Brain microvascular endothelial cell (primary cell): ENCODE data around the gene ABCB10.
A peak's percentile ranks its signal among the peaks of the same experiment; 100 is the strongest.

Experiments used
- DNase-seq: peaks from one replicate; pipeline ENCODE4 v3.0.0-alpha.2; 2020
- H3K27ac ChIP-seq: fragments of 250-450 bp; sonication (Bioruptor Pico); 2 replicates; pipeline ENCODE4 v1.5.1; 2020; ENCODE audit warnings: mild to moderate bottlenecking, moderate library complexity
- H3K27me3 ChIP-seq: fragments of 250-450 bp; sonication (Bioruptor Pico); replicated peaks from 2 replicates; pipeline ENCODE4 v1.5.1; 2020; ENCODE audit warnings: mild to moderate bottlenecking
- H3K36me3 ChIP-seq: fragments of 250-450 bp; sonication (Bioruptor Pico); replicated peaks from 2 replicates; pipeline ENCODE4 v1.5.1; 2020; ENCODE audit warnings: mild to moderate bottlenecking
- H3K4me3 ChIP-seq: 2 replicates; pipeline ENCODE4 v1.5.1; 2011; ENCODE audit warnings: low read depth, mild to moderate bottlenecking, control low read depth, low read length, moderate library complexity
- CTCF ChIP-seq: IDR thresholded peaks from 2 replicates; pipeline ENCODE4 v1.5.1; 2011; ENCODE audit warnings: low read depth, mild to moderate bottlenecking, moderate library complexity, low read length, control low read depth, inconsistent platforms; ENCODE audit errors: missing control alignments
- in situ Hi-C: cut with HindIII; loops from 2 replicates; pipeline ENCODE4 v1.10.0; 2017; ENCODE audit warnings: low sequenced_read_pairs, low pct_ligation_motif_present

Gene ABCB10

DNA sequence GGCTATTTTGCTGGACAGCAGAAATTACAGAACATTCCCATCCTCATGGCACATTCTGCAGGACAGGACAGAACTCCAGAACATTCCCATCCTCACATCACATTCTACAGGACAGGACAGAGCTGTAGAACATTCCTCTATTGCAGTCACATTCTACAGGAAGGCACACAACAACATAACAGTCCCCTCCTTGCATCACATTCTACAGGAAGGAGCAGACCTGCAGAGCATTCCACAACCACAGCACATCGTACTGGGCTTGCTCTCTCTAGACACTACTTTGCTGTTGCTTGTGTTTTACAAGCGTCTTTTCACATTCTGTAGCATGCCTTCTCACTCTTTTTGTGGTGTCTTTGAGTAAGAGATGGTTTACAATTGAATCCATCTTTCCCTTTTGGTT, 26.8 kb upstream of the ABCB10 start:
- Histone ChIP-seq H3K4me3 (no peak overlapping the region), H3K36me3 (no peaks in the 10 kb centered on the region), H3K27ac (no peak overlapping the region), H3K27me3 (no peaks in the 10 kb centered on the region)
- in situ Hi-C loops, result no loop called here
- TF ChIP-seq CTCF, result no peak
- no peak for DNase-seq

GRCh38 chr1:229582715-229583114, 24.2 kb upstream of the ABCB10 start:
- Histone ChIP-seq H3K36me3 (no peaks in the 10 kb centered on the region), H3K27ac (no peak overlapping the region), H3K4me3 (no peak overlapping the region), H3K27me3 (no peaks in the 10 kb centered on the region)
- TF ChIP-seq CTCF, result no peak
- in situ Hi-C loops, result no loop called here
- no peak for DNase-seq

GRCh38 chr1:229582011-229582694, 23.6 kb upstream of the ABCB10 start:
- Histone ChIP-seq H3K4me3 (no peak overlapping the region), H3K36me3 (no peaks in the 10 kb centered on the region), H3K27ac (no peak overlapping the region), H3K27me3 (no peaks in the 10 kb centered on the region)
- in situ Hi-C loops, result no loop called here
- no peak for DNase-seq
- no peak for TF ChIP-seq CTCF

GRCh38 chr1:229581485-229581884, 23.0 kb upstream of the ABCB10 start:
- Histone ChIP-seq H3K27me3 (no peaks in the 10 kb centered on the region), H3K4me3 (no peak overlapping the region), H3K27ac (no peak overlapping the region), H3K36me3 (no peaks in the 10 kb centered on the region)
- DNase-seq, result no peak
- in situ Hi-C loops, result no loop called here
- TF ChIP-seq CTCF, result no peak

- in situ Hi-C loops, result no loop called here
- Histone ChIP-seq H3K36me3 (no peaks in the 10 kb centered on the region), H3K27me3 (no peaks in the 10 kb centered on the region), H3K4me3 (no peak overlapping the region), H3K27ac (no peak overlapping the region)
- no peak for TF ChIP-seq CTCF
- DNase-seq, result peak; percentile 21
Measured at GRCh38 chr1:229579059-229579673, 20.7 kb upstream of the ABCB10 start.
